GM12878 (cell line): ENCODE data around the gene TXLNG. TPM values are rescaled to one million over a fixed set of nuclear protein-coding genes. Genes with fewer than 3 reads are reported as not detected.

ENCODE experiments used
- polyA plus RNA-seq, 11 experiments: library from polyadenylated mRNA; depleted of rRNA in 4 of 11; unstranded in 6 of 11; stranded (reverse) in 5 of 11; fragments of >200 nt; fragmentation: Nextera tagmentation in 4 of 11; fragmentation: Illumina TruSeq in 1 of 11; extraction: Ambion mirVana in 4 of 11; extraction: Trizol in 1 of 11; gene quantifications; 1 replicate in 1 of 11; 2 replicates in 10 of 11; pipeline versions ENCODE4 v1.2.1 to v1.2.3, GENCODE V29; 2011 to 2016; ENCODE audit warnings: inconsistent platforms in 2 of 11, missing spikeins in 2 of 11, low read depth in 1 of 11
- total RNA-seq, 4 experiments: library from RNA; depleted of rRNA in 3 of 4; stranded (reverse); fragments of >200 nt in 3 of 4; fragmentation: Illumina TruSeq in 1 of 4; extraction: Trizol in 1 of 4; gene quantifications; 2 replicates each; pipeline versions ENCODE4 v1.2.1 to v1.2.3, GENCODE V29; 2013 to 2021
- TF ChIP-seq, protein P1 (sequence below): fragments of 450-650 bp; IDR thresholded peaks from 2 replicates; pipeline ENCODE4 v1.6.1; 2014; ENCODE audit warnings: mild to moderate bottlenecking
- TF ChIP-seq, protein P2 (sequence below): fragments of 450-650 bp; formaldehyde crosslinking; IDR thresholded peaks from 2 replicates; pipeline ENCODE4 v1.4.0; 2020; ENCODE audit warnings: mild to moderate bottlenecking, moderate library complexity
- TF ChIP-seq, protein P3 (sequence below): fragments of 150-350 bp; IDR thresholded peaks from 2 replicates; pipeline ENCODE4 v1.6.1; 2016; ENCODE audit warnings: low read depth, low read length
- TF ChIP-seq, protein P4 (sequence below): fragments of 450-650 bp; IDR thresholded peaks from 2 replicates; pipeline ENCODE4 v1.6.1; 2018; ENCODE audit warnings: borderline replicate concordance, mild to moderate bottlenecking; ENCODE audit not compliant: partially characterized antibody

Gene TXLNG
- total and polyA plus RNA-seq, 10 of the 15 experiments (the other 5 are each of a cell fraction or from before 2014, with no cell fraction given) = 9.9 to 40.7 (median 19.5) TPM

DNA sequence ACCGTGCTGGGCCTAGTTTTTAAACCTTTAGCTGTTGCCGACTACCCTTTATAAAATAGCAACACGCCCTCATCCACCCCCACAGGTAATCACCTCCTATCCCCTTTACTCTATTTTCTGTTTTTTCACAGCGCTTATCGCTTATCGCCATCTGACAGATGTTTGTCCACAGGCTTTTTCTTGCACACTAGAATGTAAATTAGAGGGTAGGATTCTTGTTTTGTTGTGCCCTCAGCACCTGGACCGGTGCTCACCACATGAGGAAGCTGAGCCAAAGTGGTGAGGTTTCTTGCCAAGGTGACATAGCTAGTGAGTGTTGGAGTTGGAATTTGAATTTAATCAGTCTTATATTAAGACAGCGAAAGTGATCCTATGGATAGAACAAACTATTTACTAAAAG, 86.8 kb downstream of the TXLNG start (continued):
- TF ChIP-seq, protein P1, sequence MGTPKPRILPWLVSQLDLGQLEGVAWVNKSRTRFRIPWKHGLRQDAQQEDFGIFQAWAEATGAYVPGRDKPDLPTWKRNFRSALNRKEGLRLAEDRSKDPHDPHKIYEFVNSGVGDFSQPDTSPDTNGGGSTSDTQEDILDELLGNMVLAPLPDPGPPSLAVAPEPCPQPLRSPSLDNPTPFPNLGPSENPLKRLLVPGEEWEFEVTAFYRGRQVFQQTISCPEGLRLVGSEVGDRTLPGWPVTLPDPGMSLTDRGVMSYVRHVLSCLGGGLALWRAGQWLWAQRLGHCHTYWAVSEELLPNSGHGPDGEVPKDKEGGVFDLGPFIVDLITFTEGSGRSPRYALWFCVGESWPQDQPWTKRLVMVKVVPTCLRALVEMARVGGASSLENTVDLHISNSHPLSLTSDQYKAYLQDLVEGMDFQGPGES = no peak
- TF ChIP-seq, protein P2, sequence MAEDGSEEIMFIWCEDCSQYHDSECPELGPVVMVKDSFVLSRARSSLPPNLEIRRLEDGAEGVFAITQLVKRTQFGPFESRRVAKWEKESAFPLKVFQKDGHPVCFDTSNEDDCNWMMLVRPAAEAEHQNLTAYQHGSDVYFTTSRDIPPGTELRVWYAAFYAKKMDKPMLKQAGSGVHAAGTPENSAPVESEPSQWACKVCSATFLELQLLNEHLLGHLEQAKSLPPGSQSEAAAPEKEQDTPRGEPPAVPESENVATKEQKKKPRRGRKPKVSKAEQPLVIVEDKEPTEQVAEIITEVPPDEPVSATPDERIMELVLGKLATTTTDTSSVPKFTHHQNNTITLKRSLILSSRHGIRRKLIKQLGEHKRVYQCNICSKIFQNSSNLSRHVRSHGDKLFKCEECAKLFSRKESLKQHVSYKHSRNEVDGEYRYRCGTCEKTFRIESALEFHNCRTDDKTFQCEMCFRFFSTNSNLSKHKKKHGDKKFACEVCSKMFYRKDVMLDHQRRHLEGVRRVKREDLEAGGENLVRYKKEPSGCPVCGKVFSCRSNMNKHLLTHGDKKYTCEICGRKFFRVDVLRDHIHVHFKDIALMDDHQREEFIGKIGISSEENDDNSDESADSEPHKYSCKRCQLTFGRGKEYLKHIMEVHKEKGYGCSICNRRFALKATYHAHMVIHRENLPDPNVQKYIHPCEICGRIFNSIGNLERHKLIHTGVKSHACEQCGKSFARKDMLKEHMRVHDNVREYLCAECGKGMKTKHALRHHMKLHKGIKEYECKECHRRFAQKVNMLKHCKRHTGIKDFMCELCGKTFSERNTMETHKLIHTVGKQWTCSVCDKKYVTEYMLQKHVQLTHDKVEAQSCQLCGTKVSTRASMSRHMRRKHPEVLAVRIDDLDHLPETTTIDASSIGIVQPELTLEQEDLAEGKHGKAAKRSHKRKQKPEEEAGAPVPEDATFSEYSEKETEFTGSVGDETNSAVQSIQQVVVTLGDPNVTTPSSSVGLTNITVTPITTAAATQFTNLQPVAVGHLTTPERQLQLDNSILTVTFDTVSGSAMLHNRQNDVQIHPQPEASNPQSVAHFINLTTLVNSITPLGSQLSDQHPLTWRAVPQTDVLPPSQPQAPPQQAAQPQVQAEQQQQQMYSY (CRISPR knock-in tag) = no peak
- TF ChIP-seq, protein P3, sequence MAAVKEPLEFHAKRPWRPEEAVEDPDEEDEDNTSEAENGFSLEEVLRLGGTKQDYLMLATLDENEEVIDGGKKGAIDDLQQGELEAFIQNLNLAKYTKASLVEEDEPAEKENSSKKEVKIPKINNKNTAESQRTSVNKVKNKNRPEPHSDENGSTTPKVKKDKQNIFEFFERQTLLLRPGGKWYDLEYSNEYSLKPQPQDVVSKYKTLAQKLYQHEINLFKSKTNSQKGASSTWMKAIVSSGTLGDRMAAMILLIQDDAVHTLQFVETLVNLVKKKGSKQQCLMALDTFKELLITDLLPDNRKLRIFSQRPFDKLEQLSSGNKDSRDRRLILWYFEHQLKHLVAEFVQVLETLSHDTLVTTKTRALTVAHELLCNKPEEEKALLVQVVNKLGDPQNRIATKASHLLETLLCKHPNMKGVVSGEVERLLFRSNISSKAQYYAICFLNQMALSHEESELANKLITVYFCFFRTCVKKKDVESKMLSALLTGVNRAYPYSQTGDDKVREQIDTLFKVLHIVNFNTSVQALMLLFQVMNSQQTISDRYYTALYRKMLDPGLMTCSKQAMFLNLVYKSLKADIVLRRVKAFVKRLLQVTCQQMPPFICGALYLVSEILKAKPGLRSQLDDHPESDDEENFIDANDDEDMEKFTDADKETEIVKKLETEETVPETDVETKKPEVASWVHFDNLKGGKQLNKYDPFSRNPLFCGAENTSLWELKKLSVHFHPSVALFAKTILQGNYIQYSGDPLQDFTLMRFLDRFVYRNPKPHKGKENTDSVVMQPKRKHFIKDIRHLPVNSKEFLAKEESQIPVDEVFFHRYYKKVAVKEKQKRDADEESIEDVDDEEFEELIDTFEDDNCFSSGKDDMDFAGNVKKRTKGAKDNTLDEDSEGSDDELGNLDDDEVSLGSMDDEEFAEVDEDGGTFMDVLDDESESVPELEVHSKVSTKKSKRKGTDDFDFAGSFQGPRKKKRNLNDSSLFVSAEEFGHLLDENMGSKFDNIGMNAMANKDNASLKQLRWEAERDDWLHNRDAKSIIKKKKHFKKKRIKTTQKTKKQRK = no peak
- TF ChIP-seq, protein P4, sequence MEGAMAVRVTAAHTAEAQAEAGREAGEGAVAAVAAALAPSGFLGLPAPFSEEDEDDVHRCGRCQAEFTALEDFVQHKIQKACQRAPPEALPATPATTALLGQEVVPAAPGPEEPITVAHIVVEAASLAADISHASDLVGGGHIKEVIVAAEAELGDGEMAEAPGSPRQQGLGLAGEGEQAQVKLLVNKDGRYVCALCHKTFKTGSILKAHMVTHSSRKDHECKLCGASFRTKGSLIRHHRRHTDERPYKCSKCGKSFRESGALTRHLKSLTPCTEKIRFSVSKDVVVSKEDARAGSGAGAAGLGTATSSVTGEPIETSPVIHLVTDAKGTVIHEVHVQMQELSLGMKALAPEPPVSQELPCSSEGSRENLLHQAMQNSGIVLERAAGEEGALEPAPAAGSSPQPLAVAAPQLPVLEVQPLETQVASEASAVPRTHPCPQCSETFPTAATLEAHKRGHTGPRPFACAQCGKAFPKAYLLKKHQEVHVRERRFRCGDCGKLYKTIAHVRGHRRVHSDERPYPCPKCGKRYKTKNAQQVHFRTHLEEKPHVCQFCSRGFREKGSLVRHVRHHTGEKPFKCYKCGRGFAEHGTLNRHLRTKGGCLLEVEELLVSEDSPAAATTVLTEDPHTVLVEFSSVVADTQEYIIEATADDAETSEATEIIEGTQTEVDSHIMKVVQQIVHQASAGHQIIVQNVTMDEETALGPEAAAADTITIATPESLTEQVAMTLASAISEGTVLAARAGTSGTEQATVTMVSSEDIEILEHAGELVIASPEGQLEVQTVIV = no peak
